IMR-90 (cell line): ENCODE measurements around the gene QSER1. TPM values are rescaled to one million over a fixed set of nuclear protein-coding genes. Genes with fewer than 3 reads are reported as not detected.

Source experiments
- ATAC-seq: fragments of 200-7000 bp; cut with Tn5 transposase; 2 replicates; pipeline ENCODE4 v1.9.1; 2020; ENCODE audit warnings: low read depth, mild to moderate bottlenecking, moderate library complexity
- BruUV-seq: library from RNA; stranded (reverse); fragments of 400-500 nt; replicated peaks from 2 replicates; lab custom pipeline; 2021; lab: Mats Ljungman, UMichigan
- CTCF ChIA-PET: fragments of 300-600 bp; formaldehyde crosslinking; extraction: SDS; loops from one replicate; lab custom pipeline; 2021; ENCODE audit warnings: antibody characterized with exemption; lab: Yijun Ruan, JAX
- POLR2A ChIA-PET: fragments of 300-600 bp; sonication (Branson Sonifier 250); formaldehyde crosslinking; loops from one replicate; lab custom pipeline; 2022; ENCODE audit warnings: antibody characterized with exemption; ENCODE audit not compliant: unreplicated experiment; lab: Charles Lee
- DNase-seq: peaks from one replicate; pipeline ENCODE4 v3.0.0; 2013
- H2AFZ ChIP-seq: replicated peaks from 2 replicates; pipeline ENCODE3; 2013; ENCODE audit warnings: low read length, mild to moderate bottlenecking; ENCODE audit not compliant: poor library complexity
- H2AK5ac ChIP-seq: 2 replicates; pipeline ENCODE4 v1.6.1; 2013; ENCODE audit warnings: low read depth, low read length, inconsistent platforms
- H2AK9ac ChIP-seq: replicated peaks from 2 replicates; pipeline ENCODE3; 2013; ENCODE audit warnings: mild to moderate bottlenecking, low read depth, low read length, moderate library complexity; ENCODE audit not compliant: poor library complexity
- H2BK120ac ChIP-seq: 2 replicates; pipeline ENCODE4 v1.6.1; 2013; ENCODE audit warnings: low read depth, low read length, inconsistent platforms
- H2BK15ac ChIP-seq: 3 replicates; pipeline ENCODE4 v1.6.1; 2013; ENCODE audit warnings: low read depth, low read length, inconsistent platforms
- H2BK20ac ChIP-seq: 2 replicates; pipeline ENCODE4 v1.6.1; 2013; ENCODE audit warnings: low read depth, mild to moderate bottlenecking, inconsistent platforms, low read length, moderate library complexity
- H2BK5ac ChIP-seq: 2 replicates; pipeline ENCODE4 v1.6.1; 2013; ENCODE audit warnings: mild to moderate bottlenecking, low read depth, low read length, inconsistent platforms; ENCODE audit not compliant: poor library complexity, severe bottlenecking
- H3K14ac ChIP-seq: replicated peaks from 2 replicates; pipeline ENCODE4 v1.6.1; 2013; ENCODE audit warnings: low read depth, low read length, inconsistent platforms
- H3K18ac ChIP-seq: 2 replicates; pipeline ENCODE4 v1.6.1; 2013; ENCODE audit warnings: low read depth, low read length, control low read depth
- H3K23ac ChIP-seq: 2 replicates; pipeline ENCODE4 v1.6.1; 2013; ENCODE audit warnings: low read depth, low read length, inconsistent platforms
- H3K27ac ChIP-seq: 2 replicates; pipeline ENCODE4 v1.5.1; 2013; ENCODE audit warnings: mild to moderate bottlenecking, control low read depth, low read length; ENCODE audit not compliant: insufficient read depth
- H3K27me3 ChIP-seq: 2 replicates; pipeline ENCODE4 v1.6.1; 2013; ENCODE audit warnings: low read length; ENCODE audit not compliant: control insufficient read depth, insufficient read depth
- H3K36me3 ChIP-seq: 2 replicates; pipeline ENCODE4 v1.6.1; 2013; ENCODE audit warnings: low read length, mixed read lengths; ENCODE audit not compliant: control insufficient read depth, insufficient read depth
- H3K4ac ChIP-seq: 2 replicates; pipeline ENCODE4 v1.6.1; 2013; ENCODE audit warnings: low read depth, low read length, inconsistent platforms
- H3K4me1 ChIP-seq: 2 replicates; pipeline ENCODE4 v1.6.1; 2013; ENCODE audit warnings: low read length, mixed read lengths; ENCODE audit not compliant: control insufficient read depth, insufficient read depth
- H3K4me2 ChIP-seq: 2 replicates; pipeline ENCODE4 v1.6.1; 2013; ENCODE audit warnings: low read depth, mild to moderate bottlenecking, control low read depth, low read length, moderate library complexity
- H3K4me3 ChIP-seq: 2 replicates; pipeline ENCODE4 v1.5.1; 2013; ENCODE audit warnings: low read depth, mild to moderate bottlenecking, control low read depth, low read length, moderate library complexity; ENCODE audit not compliant: insufficient read depth
- H3K56ac ChIP-seq: 2 replicates; pipeline ENCODE4 v1.6.1; 2013; ENCODE audit warnings: low read length, inconsistent platforms; ENCODE audit not compliant: insufficient read depth; ENCODE audit errors: extremely low read depth
- H3K79me1 ChIP-seq, 2 experiments: 2 replicates each; pipeline ENCODE4 v1.6.1; 2013; ENCODE audit warnings: low read length in 2 of 2, inconsistent platforms in 1 of 2, low read depth in 1 of 2
- H3K9ac ChIP-seq: 2 replicates; pipeline ENCODE4 v1.6.1; 2013; ENCODE audit warnings: low read depth, low read length, control low read depth
- H3K9me1 ChIP-seq: 2 replicates; pipeline ENCODE4 v1.6.1; 2013; ENCODE audit warnings: low read length, inconsistent platforms; ENCODE audit not compliant: insufficient read depth
- H3K9me3 ChIP-seq: 2 replicates; pipeline ENCODE4 v1.6.1; 2013; ENCODE audit warnings: low read length; ENCODE audit not compliant: control insufficient read depth, insufficient read depth
- H4K20me1 ChIP-seq: 2 replicates; pipeline ENCODE4 v1.6.1; 2013; ENCODE audit warnings: low read length, inconsistent platforms; ENCODE audit not compliant: insufficient read depth
- H4K5ac ChIP-seq: 2 replicates; pipeline ENCODE4 v1.6.1; 2013; ENCODE audit warnings: mild to moderate bottlenecking, low read depth, low read length, control low read depth
- H4K8ac ChIP-seq, 2 experiments: 2 replicates each; pipeline ENCODE4 v1.6.1; 2013; ENCODE audit warnings: low read depth in 2 of 2, low read length in 2 of 2, control low read depth in 1 of 2, inconsistent platforms in 1 of 2
- H4K91ac ChIP-seq: 2 replicates; pipeline ENCODE4 v1.6.1; 2013; ENCODE audit warnings: low read depth, low read length, inconsistent platforms; ENCODE audit not compliant: insufficient read depth
- CEBPB ChIP-seq: IDR thresholded peaks from 2 replicates; pipeline ENCODE4 v1.6.1; 2012; ENCODE audit warnings: low read depth, low read length, improper control_type of control experiment
- CTCF ChIP-seq: conservative IDR thresholded peaks from 2 replicates; pipeline ENCODE4 v1.5.1; 2012; ENCODE audit warnings: mild to moderate bottlenecking, low read depth, low read length, improper control_type of control experiment
- FOS ChIP-seq: fragments of 150-350 bp; IDR thresholded peaks from 2 replicates; pipeline ENCODE4 v1.6.1; 2016; ENCODE audit warnings: low read depth, low read length
- MXI1 ChIP-seq: IDR thresholded peaks from 2 replicates; pipeline ENCODE4 v1.6.1; 2012; ENCODE audit warnings: low read depth, mild to moderate bottlenecking, low read length, moderate library complexity, borderline replicate concordance
- WGBS, 2 experiments: methylation state at CpG; one replicate each; pipeline versions ENCODE4 v1.1.5 to v1.1.7; 2013; ENCODE audit warnings: missing lambda C conversion rate in 2 of 2; ENCODE audit not compliant: insufficient read length in 1 of 2; ENCODE audit errors: extremely low coverage in 2 of 2; 5-methylcytosine and 5-hydroxymethylcytosine counted together
- dilution Hi-C: fragments of 300-500 bp; cut with HindIII; formaldehyde crosslinking; loops from one replicate; pipeline ENCODE4 v1.14.3; 2018; ENCODE audit warnings: low sequenced_read_pairs; ENCODE audit not compliant: unreplicated experiment
- in situ Hi-C: fragments of 300-500 bp; cut with MboI; formaldehyde crosslinking; loops from 3 replicates; pipeline ENCODE4 v1.14.3; 2019; ENCODE audit warnings: low sequenced_read_pairs, inconsistent platforms, mixed read lengths
- intact Hi-C: fragments of 100-400 bp; cut with micrococcal nuclease; formaldehyde crosslinking; loops from 2 replicates; pipeline ENCODE4 v1.10.0; 2022
- polyA plus RNA-seq, 3 experiments: library from polyadenylated mRNA; depleted of rRNA; stranded (reverse); fragments of >200 nt; gene quantifications; 2 replicates each; pipeline ENCODE4 v1.2.3, GENCODE V29; 2012; ENCODE audit warnings: low replicate concordance in 1 of 3
- total RNA-seq: library from RNA; depleted of rRNA; stranded (reverse); fragments of >200 nt; gene quantifications from 2 replicates; pipeline ENCODE4 v1.2.3, GENCODE V29; 2012

QSER1 gene
- total and polyA plus RNA-seq, 2 of the 4 experiments (the other 2 are of a cell fraction), result 5.9 to 15.6 TPM

DNA sequence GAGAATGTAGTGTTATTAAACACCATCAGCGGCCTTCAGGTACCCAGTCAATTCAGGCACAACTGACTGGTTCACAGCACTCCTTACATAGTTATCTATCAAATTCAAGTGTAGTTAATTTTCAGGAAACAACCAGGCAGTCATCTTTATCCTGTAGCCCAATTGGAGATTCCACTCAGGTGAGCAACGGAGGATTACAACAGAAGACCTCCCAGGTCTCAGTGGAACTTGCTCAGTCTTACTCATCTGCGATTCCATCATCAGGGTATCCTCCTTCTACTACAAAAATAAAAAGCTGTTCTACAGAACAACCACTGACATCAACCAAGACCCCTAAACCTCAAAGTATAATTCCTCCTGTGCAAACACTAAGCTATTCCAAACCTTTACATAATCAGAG, 39.6 kb downstream of the QSER1 start:
- H2BK5ac ChIP-seq, result no peak overlapping the region
- H4K5ac ChIP-seq, result no peak overlapping the region
- dilution Hi-C loops, result no loop called here
- no peaks in the 10 kb centered on the region for H3K9me3 ChIP-seq
- ChIA-PET CTCF (no interaction called here), POLR2A (no interaction called here)
- no peak overlapping the region for H2BK20ac ChIP-seq
- H2BK120ac ChIP-seq, result no peak overlapping the region
- no peak overlapping the region for H3K4me3 ChIP-seq
- H3K27me3 ChIP-seq, result no peaks in the 10 kb centered on the region
- H3K27ac ChIP-seq, result no peak overlapping the region
- H3K36me3 ChIP-seq, result peaks cover 25% of the 10 kb centered on the region
- intact Hi-C loops, result no loop called here
- no peaks in the 10 kb centered on the region for H3K4me1 ChIP-seq
- H4K91ac ChIP-seq, result no peak overlapping the region
- peaks cover 6 to 15% of the 10 kb centered on the region in 2 experiments; a peak in 3 of 4 replicates for H3K79me1 ChIP-seq
- H2AK5ac ChIP-seq, result no peak overlapping the region
- no peaks in the 10 kb centered on the region for H4K20me1 ChIP-seq
- no CpG with 5 or more reads among the region's 3 CpGs for WGBS, 2 experiments
- no peak overlapping the region for H4K8ac ChIP-seq
- no peak overlapping the region for H3K4me2 ChIP-seq
- no peak overlapping the region for H2BK15ac ChIP-seq
- in situ Hi-C loops, result loop anchor here (25.0 kb wide), 1 partner anchor 120 kb away; no protein-coding TSS in a partner anchor
- BruUV-seq, result no TSS peak
- no peak overlapping the region for H3K14ac ChIP-seq
- H2AK9ac ChIP-seq, result no peak overlapping the region
- no peak overlapping the region for H3K9ac ChIP-seq
- no peak overlapping the region for H3K4ac ChIP-seq
- DNase-seq, result no peak
- H3K9me1 ChIP-seq, result no peaks in the 10 kb centered on the region
- no peak overlapping the region for H2AFZ ChIP-seq
- no peak for ATAC-seq
- no peak for TF ChIP-seq CEBPB
- no peak for TF ChIP-seq CTCF
- no peak for TF ChIP-seq FOS
- no peak for TF ChIP-seq MXI1
- no peak overlapping the region for H3K56ac ChIP-seq
- no peak overlapping the region for H3K23ac ChIP-seq
- no peak overlapping the region for H3K18ac ChIP-seq
